Muscle layer of duodenum (tissue), 2 donors: ENCODE measurements around the gene RFPL3.
"Not testable (repeated sequence)": the region's sequence is repeated elsewhere in the genome, so short reads cannot be mapped to it uniquely, and the experiment has no call there.

ENCODE experiments used
- H3K27ac ChIP-seq: one replicate; pipeline ENCODE4 v1.7.0; 2013; ENCODE audit warnings: mild to moderate bottlenecking, low read length
- H3K27me3 ChIP-seq: one replicate; pipeline ENCODE4 v1.7.0; 2013; ENCODE audit warnings: low read depth, mild to moderate bottlenecking, control low read depth, low read length
- H3K36me3 ChIP-seq, 2 donors: one replicate each; pipeline ENCODE4 v1.7.0; 2013; ENCODE audit warnings: low read length in 2 of 2, control low read depth in 1 of 2, mild to moderate bottlenecking in 1 of 2; ENCODE audit not compliant: insufficient read depth in 2 of 2, control insufficient read depth in 1 of 2
- H3K4me1 ChIP-seq, 2 donors: one replicate each; pipeline ENCODE4 v1.7.0; 2013; ENCODE audit warnings: low read length in 2 of 2, mild to moderate bottlenecking in 2 of 2, control low read depth in 1 of 2, moderate library complexity in 1 of 2; ENCODE audit not compliant: insufficient read depth in 2 of 2, control insufficient read depth in 1 of 2
- H3K4me3 ChIP-seq, 2 donors: one replicate each; pipeline ENCODE4 v1.7.0; 2013; ENCODE audit warnings: low read length in 2 of 2, low read depth in 1 of 2, mild to moderate bottlenecking in 1 of 2
- H3K9me3 ChIP-seq, 2 donors: one replicate each; pipeline ENCODE4 v1.7.0; 2013; ENCODE audit warnings: low read length in 2 of 2, control low read depth in 1 of 2, mild to moderate bottlenecking in 1 of 2; ENCODE audit not compliant: control insufficient read depth in 1 of 2
- donor health status: healthy.

The RFPL3 gene

GRCh38 chr22:32331918-32332725 lies 25.5 kb upstream of the RFPL3 start:
- no peaks in the 10 kb centered on the region for H3K27me3 ChIP-seq
- peaks cover 0 to 2% of the 10 kb centered on the region in 2 donors for H3K9me3 ChIP-seq
- H3K4me3 ChIP-seq, result no peak overlapping the region
- H3K36me3 ChIP-seq, result no peaks in the 10 kb centered on the region
- H3K27ac ChIP-seq, result no peak overlapping the region
- no peaks in the 10 kb centered on the region for H3K4me1 ChIP-seq

- Histone ChIP-seq H3K27me3 (no peaks in the 10 kb centered on the region), H3K36me3 (no peaks in the 10 kb centered on the region), H3K4me1 (no peaks in the 10 kb centered on the region), H3K4me3 (no peak overlapping the region), H3K27ac (no peak overlapping the region), H3K9me3 (peaks cover 0 to 2% of the 10 kb centered on the region in 2 donors)
Measured at GRCh38 chr22:32333141-32333768, 24.4 kb upstream of the RFPL3 start.

GRCh38 chr22:32333769-32334659 lies 23.7 kb upstream of the RFPL3 start:
- H3K9me3 ChIP-seq, result peaks cover 0 to 2% of the 10 kb centered on the region in 2 donors
- H3K27me3 ChIP-seq, result no peaks in the 10 kb centered on the region
- no peak overlapping the region for H3K4me3 ChIP-seq
- no peaks in the 10 kb centered on the region for H3K36me3 ChIP-seq
- no peak overlapping the region for H3K27ac ChIP-seq
- no peaks in the 10 kb centered on the region for H3K4me1 ChIP-seq

GRCh38 chr22:32334660-32335365 lies 22.9 kb upstream of the RFPL3 start:
- H3K36me3 ChIP-seq, result no peaks in the 10 kb centered on the region
- H3K9me3 ChIP-seq, result no peaks in the 10 kb centered on the region
- no peak overlapping the region for H3K4me3 ChIP-seq
- no peak overlapping the region for H3K27ac ChIP-seq
- no peaks in the 10 kb centered on the region for H3K27me3 ChIP-seq
- H3K4me1 ChIP-seq, result no peaks in the 10 kb centered on the region

- Histone ChIP-seq H3K4me3 (no peak overlapping the region), H3K27ac (no peak overlapping the region), H3K27me3 (no peaks in the 10 kb centered on the region), H3K36me3 (no peaks in the 10 kb centered on the region), H3K9me3 (no peaks in the 10 kb centered on the region), H3K4me1 (no peaks in the 10 kb centered on the region)
Measured at GRCh38 chr22:32335471-32335870, 22.2 kb upstream of the RFPL3 start.

- no peak overlapping the region for H3K27ac ChIP-seq
- H3K9me3 ChIP-seq, result no peaks in the 10 kb centered on the region
- H3K36me3 ChIP-seq, result no peaks in the 10 kb centered on the region
- H3K4me3 ChIP-seq, result no peak overlapping the region
- H3K27me3 ChIP-seq, result no peaks in the 10 kb centered on the region
- no peaks in the 10 kb centered on the region for H3K4me1 ChIP-seq
Measured at GRCh38 chr22:32336121-32336603, 21.5 kb upstream of the RFPL3 start.

- Histone ChIP-seq H3K27me3 (no peaks in the 10 kb centered on the region), H3K9me3 (no peaks in the 10 kb centered on the region), H3K36me3 (no peaks in the 10 kb centered on the region), H3K4me1 (no peaks in the 10 kb centered on the region), H3K27ac (no peak overlapping the region), H3K4me3 (no peak overlapping the region)
Measured at GRCh38 chr22:32336771-32337424, 20.8 kb upstream of the RFPL3 start.

GRCh38 chr22:32337425-32337824 lies 20.2 kb upstream of the RFPL3 start:
- not testable (repeated sequence) for H3K27me3 ChIP-seq, H3K27ac ChIP-seq

GRCh38 chr22:32338757-32339156 lies 18.9 kb upstream of the RFPL3 start:
- H3K4me1 ChIP-seq, result no peaks in the 10 kb centered on the region

More at GRCh38 chr22:32337425-32337824, 20.2 kb upstream of the RFPL3 start:
- H3K9me3 ChIP-seq, H3K36me3 ChIP-seq, H3K4me3 ChIP-seq, H3K4me1 ChIP-seq: not testable (repeated sequence)

GRCh38 chr22:32339190-32340012 lies 18.3 kb upstream of the RFPL3 start:
- H3K9me3 ChIP-seq, result no peaks in the 10 kb centered on the region
- no peak overlapping the region for H3K27ac ChIP-seq
- H3K4me3 ChIP-seq, result no peak overlapping the region
- H3K27me3 ChIP-seq, result no peaks in the 10 kb centered on the region
- no peaks in the 10 kb centered on the region for H3K36me3 ChIP-seq
- H3K4me1 ChIP-seq, result no peaks in the 10 kb centered on the region

More at GRCh38 chr22:32338757-32339156, 18.9 kb upstream of the RFPL3 start:
- no peak overlapping the region for H3K27ac ChIP-seq
- H3K36me3 ChIP-seq, result no peaks in the 10 kb centered on the region
- no peaks in the 10 kb centered on the region for H3K9me3 ChIP-seq
- H3K27me3 ChIP-seq, result no peaks in the 10 kb centered on the region
- H3K4me3 ChIP-seq, result no peak overlapping the region
